Kidney (tissue), 14 donors: ENCODE results near the gene SYT1. TPM values are rescaled to one million over a fixed set of nuclear protein-coding genes. Genes with fewer than 3 reads are reported as not detected.

Source experiments
- DNase-seq, 5 donors: peaks; one replicate each; pipeline ENCODE4 v3.0.0-alpha.2; 2013 to 2020
- FAIRE-seq: peaks from 2 replicates; lab custom pipeline; 2012; peaks lifted over from hg19 to GRCh38; lab: Jason Lieb, UNC
- H3K27ac ChIP-seq, 2 donors: one replicate each; pipeline ENCODE4 v1.7.0; 2013; ENCODE audit warnings: low read depth in 2 of 2, low read length in 2 of 2, inconsistent platforms in 1 of 2
- H3K27me3 ChIP-seq: one replicate; pipeline ENCODE4 v1.7.1; 2013; ENCODE audit warnings: low read length, inconsistent platforms; ENCODE audit not compliant: control insufficient read depth, insufficient read depth
- H3K36me3 ChIP-seq, 3 donors: one replicate each; pipeline versions ENCODE4 v1.7.0 to v1.7.1; 2013; ENCODE audit warnings: low read length in 3 of 3, control low read depth in 1 of 3, inconsistent platforms in 1 of 3; ENCODE audit not compliant: insufficient read depth in 3 of 3, control insufficient read depth in 2 of 3
- H3K4me1 ChIP-seq, 3 donors: one replicate each; pipeline versions ENCODE4 v1.7.0 to v1.7.1; 2013; ENCODE audit warnings: low read length in 3 of 3, inconsistent platforms in 1 of 3, low read depth in 1 of 3; ENCODE audit not compliant: control insufficient read depth in 2 of 3, insufficient read depth in 2 of 3
- H3K4me3 ChIP-seq, 3 donors: one replicate each; pipeline versions ENCODE4 v1.7.0 to v1.8.1; 2013; ENCODE audit warnings: low read length in 3 of 3, control low read depth in 1 of 3, inconsistent platforms in 1 of 3
- H3K9ac ChIP-seq, 3 donors: one replicate each; pipeline versions ENCODE4 v1.7.0 to v1.7.1; 2013; ENCODE audit warnings: low read length in 3 of 3, control low read depth in 1 of 3, inconsistent platforms in 1 of 3
- H3K9me3 ChIP-seq, 3 donors: one replicate each; pipeline versions ENCODE4 v1.7.0 to v1.7.1; 2013; ENCODE audit warnings: low read length in 3 of 3, control low read depth in 1 of 3, inconsistent platforms in 1 of 3; ENCODE audit not compliant: control insufficient read depth in 2 of 3, insufficient read depth in 1 of 3
- CTCF ChIP-seq: IDR thresholded peaks from 3 replicates; pipeline ENCODE4 v1.5.1; 2012; ENCODE audit warnings: mild to moderate bottlenecking, moderate library complexity, borderline replicate concordance; ENCODE audit not compliant: insufficient read depth; ENCODE audit errors: extremely low read depth
- intact Hi-C: fragments of 100-400 bp; cut with DNase I; formaldehyde crosslinking; loops from one replicate; pipeline ENCODE4 v1.11.1; 2022
- polyA plus RNA-seq: library from polyadenylated mRNA; stranded (reverse); fragments of 350-450 nt; fragmentation: Illumina TruSeq; extraction: RNeasy Lipid Tissue Mini Kit (QIAGEN cat#74804); gene quantifications from one replicate; pipeline ENCODE4 v1.2.3, GENCODE V29; 2014; ENCODE audit warnings: low read depth, low replicate concordance; ENCODE audit not compliant: insufficient read depth
- total RNA-seq: library from RNA; stranded (reverse); fragmentation: NEBNext Ultra II Directional; extraction: Animal tissue kit (Norgen Biotek cat#: 25700); gene quantifications from one replicate; pipeline ENCODE4 v1.2.1, GENCODE V29; 2021
- donor health status: control.
- donor health status: control.
- donor health status: control.
- donor health status: control.
- donor health status: control.
- donor health status: DM: yes; HTN: yes; CAD: no.
- donor health status: Normal renal cell carcinoma (clear cell type).

The SYT1 gene
- total and polyA plus RNA-seq, 2 donors from 2014 or later, result 0.69 to 1.2 TPM

GRCh38 chr12:79115743-79116142 lies 251.2 kb downstream of the SYT1 start:
- Histone ChIP-seq H3K4me3 (no peak overlapping the region), H3K27me3 (no peaks in the 10 kb centered on the region), H3K27ac (no peak overlapping the region), H3K9me3 (no peaks in the 10 kb centered on the region), H3K4me1 (no peaks in the 10 kb centered on the region), H3K36me3 (no peaks in the 10 kb centered on the region), H3K9ac (no peak overlapping the region)
- no peak for TF ChIP-seq CTCF
- DNase-seq (no peak), FAIRE-seq (no peak)
- intact Hi-C loops, result no loop called here

GRCh38 chr12:79119796-79120195 lies 255.2 kb downstream of the SYT1 start:
- Histone ChIP-seq H3K4me3 (no peak overlapping the region), H3K27me3 (no peaks in the 10 kb centered on the region), H3K4me1 (no peaks in the 10 kb centered on the region), H3K27ac (no peak overlapping the region), H3K9ac (no peak overlapping the region), H3K36me3 (no peaks in the 10 kb centered on the region), H3K9me3 (no peaks in the 10 kb centered on the region)
- intact Hi-C loops, result no loop called here
- FAIRE-seq (no peak), DNase-seq (no peak)
- TF ChIP-seq CTCF, result no peak

- Histone ChIP-seq H3K4me1 (no peaks in the 10 kb centered on the region), H3K4me3 (no peak overlapping the region), H3K27ac (no peak overlapping the region), H3K36me3 (no peaks in the 10 kb centered on the region), H3K9ac (no peak overlapping the region), H3K27me3 (no peaks in the 10 kb centered on the region), H3K9me3 (no peaks in the 10 kb centered on the region)
- intact Hi-C loops, result no loop called here
- DNase-seq, result no peak
- TF ChIP-seq CTCF, result no peak
- no peak for FAIRE-seq
Measured at GRCh38 chr12:79121486-79121885, 256.9 kb downstream of the SYT1 start.

GRCh38 chr12:79124385-79124784 lies 259.8 kb downstream of the SYT1 start:
- no peak for TF ChIP-seq CTCF
- intact Hi-C loops, result no loop called here
- Histone ChIP-seq H3K9me3 (no peaks in the 10 kb centered on the region), H3K36me3 (no peaks in the 10 kb centered on the region), H3K27me3 (no peaks in the 10 kb centered on the region), H3K9ac (no peak overlapping the region), H3K4me1 (no peaks in the 10 kb centered on the region), H3K27ac (no peak overlapping the region), H3K4me3 (no peak overlapping the region)
- FAIRE-seq (no peak), DNase-seq (no peak)
